Measurements from ENCODE around the gene PDZD8. TPM values are rescaled to one million over a fixed set of nuclear protein-coding genes. Genes with fewer than 3 reads are reported as not detected.

PDZD8 gene
- total and polyA plus RNA-seq, 2 donors (not counting 3 experiments of a cell fraction or from before 2014, with no cell fraction given) = 5.9 to 22.6 TPM

DNA sequence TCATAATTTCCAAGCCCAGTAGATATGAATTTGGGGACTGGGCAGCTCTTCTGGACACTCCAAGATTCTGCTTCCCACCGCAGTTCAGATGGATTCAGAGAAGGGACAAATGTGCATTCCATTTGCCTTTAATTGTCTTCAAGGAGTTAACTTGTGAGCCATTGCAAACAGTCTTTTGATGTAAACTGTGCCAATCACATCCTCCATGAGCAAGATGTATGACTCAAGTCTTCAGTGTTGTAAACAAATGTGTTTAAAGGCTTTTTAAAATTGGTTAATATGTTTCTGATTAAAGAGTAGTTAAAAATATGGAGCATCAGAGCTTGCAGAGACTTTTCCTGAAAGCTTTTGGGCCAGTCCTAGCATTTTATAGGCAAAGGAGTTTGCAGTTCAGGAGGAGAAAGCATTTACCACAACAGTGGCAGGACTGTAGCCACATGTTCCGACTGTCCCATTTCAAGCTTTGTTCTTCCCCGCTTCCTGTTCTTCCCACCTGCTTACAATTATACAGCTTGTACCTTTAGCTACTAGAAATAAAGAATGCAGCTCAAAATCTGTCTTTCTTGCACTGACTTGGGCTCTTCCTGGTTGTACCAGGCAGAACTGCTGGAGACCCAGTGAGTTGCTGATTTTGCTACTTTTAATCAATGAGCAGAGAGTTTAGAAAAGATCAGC, 128.1 kb downstream of the PDZD8 start:
- no TSS peak for BruUV-seq (replicated peaks)
- Histone ChIP-seq H4K20me1 (replicated peaks; ENCODE audit: control insufficient read depth, extremely low read depth, insufficient read depth, low read length) (no peaks in the 10 kb centered on the region), H2AFZ (ENCODE audit: low read depth, low read length) (no peak overlapping the region), H3K27me3 (ENCODE audit: control insufficient read depth in 2 of 2, insufficient read depth in 2 of 2, low read length in 2 of 2) (peaks cover 0 to 7% of the 10 kb centered on the region in 2 experiments), H3K4me2 (ENCODE audit: insufficient read depth, low read length) (no peak overlapping the region), H3K9me3 (replicated peaks; ENCODE audit: control insufficient read depth, insufficient read depth, low read length) (no peaks in the 10 kb centered on the region), H3K9me1 (replicated peaks; ENCODE audit: control insufficient read depth, extremely low read depth, insufficient read depth, low read length) (no peaks in the 10 kb centered on the region), H3K4me3 (replicated peaks in 1 of 3; ENCODE audit: insufficient read depth in 1 of 3, low read depth in 1 of 3, low read length in 3 of 3) (no peak overlapping the region), H3K27ac (ENCODE audit: insufficient read depth, low read depth, low read length) (no peak overlapping the region), H3K36me3 (ENCODE audit: control insufficient read depth in 2 of 2, extremely low read depth in 1 of 2, insufficient read depth in 2 of 2, low read length in 2 of 2) (no peaks in the 10 kb centered on the region), H3K79me2 (ENCODE audit: control insufficient read depth, insufficient read depth, low read length) (no peaks in the 10 kb centered on the region), H3K9ac (replicated peaks; ENCODE audit: extremely low read depth, insufficient read depth, low read length) (no peak overlapping the region), H3K4me1 (ENCODE audit: control insufficient read depth, extremely low read depth, insufficient read depth, low read length) (no peaks in the 10 kb centered on the region)
- no peak for FAIRE-seq
- no peak for DNase-seq (ENCODE audit: low read depth, low spot score)
- intact Hi-C loops (cut with micrococcal nuclease) = no loop called here
- CTCF ChIA-PET = interaction anchor here (1.4 to 1.9 kb wide), 2 partner anchors 15 to 31 kb away, joined by 4 read pairs; no protein-coding TSS in a partner anchor
- dilution Hi-C loops (cut with MboI; ENCODE audit: extremely low pct_ligation_motif_present, low sequenced_read_pairs) = no loop called here
- TF ChIP-seq MYC (IDR thresholded peaks at IDR 0.05; ENCODE audit: low read depth, low read length) (no peak), JUN (IDR thresholded peaks at IDR 0.05; ENCODE audit: borderline replicate concordance, insufficient read depth, insufficient read length, low read depth) (no peak)
- POLR2A ChIA-PET = no interaction called here

DNA sequence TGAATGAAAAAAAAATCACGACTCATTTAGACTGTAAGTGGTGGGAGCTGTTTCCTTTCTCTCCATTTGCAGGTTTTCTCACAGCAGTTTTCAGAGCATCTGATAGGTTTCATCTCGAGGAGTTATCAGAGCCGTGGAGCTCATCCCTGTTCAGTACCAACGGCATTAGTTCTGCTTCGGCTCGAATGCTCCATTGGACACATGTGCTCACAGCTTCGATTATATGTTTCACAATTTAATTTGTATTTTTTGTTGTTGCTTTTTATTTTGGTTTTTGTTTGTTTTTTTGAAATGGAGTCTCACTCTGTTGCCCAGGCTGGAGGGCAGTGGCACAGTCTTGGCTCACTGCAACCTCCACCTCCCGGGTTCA, 132.8 kb downstream of the PDZD8 start:
- no peak overlapping the region for H3K4me3 ChIP-seq (replicated peaks in 1 of 3; ENCODE audit: insufficient read depth in 1 of 3, low read depth in 1 of 3, low read length in 3 of 3)
- no peaks in the 10 kb centered on the region for H3K4me1 ChIP-seq (ENCODE audit: control insufficient read depth, extremely low read depth, insufficient read depth, low read length)
- H3K9me3 ChIP-seq (replicated peaks; ENCODE audit: control insufficient read depth, insufficient read depth, low read length) = no peaks in the 10 kb centered on the region
- no peak for TF ChIP-seq GATA2 (IDR thresholded peaks at IDR 0.05; ENCODE audit: insufficient read depth, insufficient read length, low read depth, low read length)
- no peak for TF ChIP-seq EZH2 (IDR thresholded peaks at IDR 0.05; ENCODE audit: borderline replicate concordance, low read depth, low read length, severe bottlenecking)
- TF ChIP-seq, protein P1, sequence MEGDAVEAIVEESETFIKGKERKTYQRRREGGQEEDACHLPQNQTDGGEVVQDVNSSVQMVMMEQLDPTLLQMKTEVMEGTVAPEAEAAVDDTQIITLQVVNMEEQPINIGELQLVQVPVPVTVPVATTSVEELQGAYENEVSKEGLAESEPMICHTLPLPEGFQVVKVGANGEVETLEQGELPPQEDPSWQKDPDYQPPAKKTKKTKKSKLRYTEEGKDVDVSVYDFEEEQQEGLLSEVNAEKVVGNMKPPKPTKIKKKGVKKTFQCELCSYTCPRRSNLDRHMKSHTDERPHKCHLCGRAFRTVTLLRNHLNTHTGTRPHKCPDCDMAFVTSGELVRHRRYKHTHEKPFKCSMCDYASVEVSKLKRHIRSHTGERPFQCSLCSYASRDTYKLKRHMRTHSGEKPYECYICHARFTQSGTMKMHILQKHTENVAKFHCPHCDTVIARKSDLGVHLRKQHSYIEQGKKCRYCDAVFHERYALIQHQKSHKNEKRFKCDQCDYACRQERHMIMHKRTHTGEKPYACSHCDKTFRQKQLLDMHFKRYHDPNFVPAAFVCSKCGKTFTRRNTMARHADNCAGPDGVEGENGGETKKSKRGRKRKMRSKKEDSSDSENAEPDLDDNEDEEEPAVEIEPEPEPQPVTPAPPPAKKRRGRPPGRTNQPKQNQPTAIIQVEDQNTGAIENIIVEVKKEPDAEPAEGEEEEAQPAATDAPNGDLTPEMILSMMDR (IDR thresholded peaks at IDR 0.05; ENCODE audit: extremely low read depth in 1 of 2, insufficient read depth in 1 of 2, low read depth in 1 of 2, low read length in 2 of 2) = no peak
- no peak for TF ChIP-seq POLR2AphosphoS5 (IDR thresholded peaks at IDR 0.05; ENCODE audit: insufficient read depth, low read depth, low read length)
- TF ChIP-seq JUN (IDR thresholded peaks at IDR 0.05; ENCODE audit: borderline replicate concordance, insufficient read depth, insufficient read length, low read depth) = no peak
- no peak for TF ChIP-seq FOS (IDR thresholded peaks at IDR 0.05; ENCODE audit: borderline replicate concordance, insufficient read depth, low read length)
- TF ChIP-seq, protein P2, sequence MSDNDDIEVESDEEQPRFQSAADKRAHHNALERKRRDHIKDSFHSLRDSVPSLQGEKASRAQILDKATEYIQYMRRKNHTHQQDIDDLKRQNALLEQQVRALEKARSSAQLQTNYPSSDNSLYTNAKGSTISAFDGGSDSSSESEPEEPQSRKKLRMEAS (IDR thresholded peaks at IDR 0.05; ENCODE audit: insufficient read depth, insufficient read length) = no peak
- no peak for TF ChIP-seq POLR2A (IDR thresholded peaks at IDR 0.05; ENCODE audit: low read depth, low read length)
- TF ChIP-seq MYC (IDR thresholded peaks at IDR 0.05; ENCODE audit: low read depth, low read length) = no peak
- H3K4me2 ChIP-seq (ENCODE audit: insufficient read depth, low read length) = no peak overlapping the region
- H3K9me1 ChIP-seq (replicated peaks; ENCODE audit: control insufficient read depth, extremely low read depth, insufficient read depth, low read length) = no peaks in the 10 kb centered on the region
- intact Hi-C loops (cut with micrococcal nuclease) = no loop called here
- FAIRE-seq (no peak), DNase-seq (ENCODE audit: low read depth, low spot score) (no peak)
- H3K27me3 ChIP-seq (ENCODE audit: control insufficient read depth in 2 of 2, insufficient read depth in 2 of 2, low read length in 2 of 2) = peaks cover 14 to 27% of the 10 kb centered on the region in 2 experiments
- no TSS peak for BruUV-seq (replicated peaks)
- dilution Hi-C loops (cut with MboI; ENCODE audit: extremely low pct_ligation_motif_present, low sequenced_read_pairs) = no loop called here
- H4K20me1 ChIP-seq (replicated peaks; ENCODE audit: control insufficient read depth, extremely low read depth, insufficient read depth, low read length) = no peaks in the 10 kb centered on the region
- POLR2A ChIA-PET = no interaction called here
- H3K27ac ChIP-seq (ENCODE audit: insufficient read depth, low read depth, low read length) = no peak overlapping the region
- CTCF ChIA-PET = interaction anchor here (3.1 kb wide), 1 partner anchor 26 kb away, joined by 14 read pairs; no protein-coding TSS in a partner anchor
- no peak overlapping the region for H2AFZ ChIP-seq (ENCODE audit: low read depth, low read length)
- H3K79me2 ChIP-seq (ENCODE audit: control insufficient read depth, insufficient read depth, low read length) = no peaks in the 10 kb centered on the region
- H3K36me3 ChIP-seq (ENCODE audit: control insufficient read depth in 2 of 2, extremely low read depth in 1 of 2, insufficient read depth in 2 of 2, low read length in 2 of 2) = no peaks in the 10 kb centered on the region
- H3K9ac ChIP-seq (replicated peaks; ENCODE audit: extremely low read depth, insufficient read depth, low read length) = no peak overlapping the region
